ENCODE measurements around the gene PRRC2A. TPM values are rescaled to one million over a fixed set of nuclear protein-coding genes. Genes with fewer than 3 reads are reported as not detected.
A peak's percentile ranks its signal among the peaks of the same experiment; 100 is the strongest.

PRRC2A gene
- total and polyA plus RNA-seq, 5 donors: 95.2 to 110 (median 97.5) TPM

DNA sequence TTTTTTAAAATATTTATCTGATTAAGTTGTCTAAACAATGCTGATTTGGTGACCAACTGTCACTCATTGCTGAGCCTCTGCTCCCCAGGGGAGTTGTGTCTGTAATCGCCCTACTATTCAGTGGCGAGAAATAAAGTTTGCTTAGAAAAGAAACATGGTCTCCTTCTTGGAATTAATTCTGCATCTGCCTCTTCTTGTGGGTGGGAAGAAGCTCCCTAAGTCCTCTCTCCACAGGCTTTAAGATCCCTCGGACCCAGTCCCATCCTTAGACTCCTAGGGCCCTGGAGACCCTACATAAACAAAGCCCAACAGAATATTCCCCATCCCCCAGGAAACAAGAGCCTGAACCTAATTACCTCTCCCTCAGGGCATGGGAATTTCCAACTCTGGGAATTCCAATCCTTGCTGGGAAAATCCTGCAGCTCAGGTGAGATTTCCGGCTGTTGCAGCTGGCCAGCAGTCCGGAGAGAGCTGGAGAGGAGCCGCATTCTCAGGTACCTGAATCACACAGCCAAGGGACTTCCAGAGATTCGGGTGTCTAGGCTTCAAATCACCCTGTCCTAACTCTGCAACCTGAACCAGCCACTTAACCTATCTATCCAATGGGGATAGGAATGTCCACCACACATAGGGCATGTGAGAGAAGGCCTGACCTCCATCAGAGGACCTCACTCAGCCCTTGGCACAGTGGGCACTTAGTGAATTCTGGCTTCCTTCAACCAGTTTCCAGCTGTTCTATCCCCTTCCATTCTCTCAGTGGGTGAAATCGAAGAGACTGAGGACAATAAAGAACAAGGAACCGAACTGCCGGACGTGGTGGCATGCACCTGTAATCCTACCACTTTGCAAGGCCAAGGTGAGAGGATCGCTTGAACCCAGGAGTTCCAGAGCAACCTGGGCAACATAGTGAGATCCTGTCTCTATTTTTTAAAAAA, 42.1 kb upstream of the PRRC2A start:
- H3K27ac ChIP-seq (ENCODE audit: low read length): no peak overlapping the region
- H3K9me3 ChIP-seq (ENCODE audit: control insufficient read depth, low read length): no peaks in the 10 kb centered on the region
- no peaks in the 10 kb centered on the region for H3K27me3 ChIP-seq (ENCODE audit: control insufficient read depth, insufficient read depth)
- no peak for DNase-seq
- WGBS: 83% methylated on average over 12 of the region's 12 CpGs
- ATAC-seq: no peak
- H3K4me1 ChIP-seq (ENCODE audit: control insufficient read depth, insufficient read depth, low read length): no peaks in the 10 kb centered on the region
- intact Hi-C loops (cut with DNase I): no loop called here
- no peak overlapping the region for H3K4me3 ChIP-seq (ENCODE audit: low read length)

DNA sequence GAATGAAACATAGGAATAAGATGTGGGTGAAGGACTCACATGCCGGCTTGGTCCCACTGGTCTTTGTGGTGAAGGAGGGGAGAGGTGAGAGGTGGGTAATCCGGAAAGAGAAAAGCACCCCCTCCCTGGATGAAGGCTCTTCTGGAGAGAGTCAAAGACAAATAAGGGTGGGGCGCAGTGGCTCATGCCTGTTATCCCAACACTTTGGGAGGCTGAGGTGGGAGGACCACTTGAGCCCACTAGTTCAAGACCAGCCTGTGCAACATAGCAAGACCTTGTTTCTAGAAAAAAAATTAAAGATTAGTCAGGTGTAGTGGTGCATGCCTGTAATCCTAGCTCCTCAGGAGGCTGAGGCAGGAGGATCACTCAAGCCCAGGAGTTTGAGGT, 41.4 kb upstream of the PRRC2A start:
- DNase-seq: no peak
- WGBS: 90% methylated on average over 3 of the region's 3 CpGs
- H3K9me3 ChIP-seq (ENCODE audit: control insufficient read depth, low read length): no peaks in the 10 kb centered on the region
- intact Hi-C loops (cut with DNase I): no loop called here
- H3K4me3 ChIP-seq (ENCODE audit: low read length): no peak overlapping the region
- H3K27ac ChIP-seq (ENCODE audit: low read length): no peak overlapping the region
- ATAC-seq: no peak
- no peaks in the 10 kb centered on the region for H3K4me1 ChIP-seq (ENCODE audit: control insufficient read depth, insufficient read depth, low read length)
- no peaks in the 10 kb centered on the region for H3K27me3 ChIP-seq (ENCODE audit: control insufficient read depth, insufficient read depth)

DNA sequence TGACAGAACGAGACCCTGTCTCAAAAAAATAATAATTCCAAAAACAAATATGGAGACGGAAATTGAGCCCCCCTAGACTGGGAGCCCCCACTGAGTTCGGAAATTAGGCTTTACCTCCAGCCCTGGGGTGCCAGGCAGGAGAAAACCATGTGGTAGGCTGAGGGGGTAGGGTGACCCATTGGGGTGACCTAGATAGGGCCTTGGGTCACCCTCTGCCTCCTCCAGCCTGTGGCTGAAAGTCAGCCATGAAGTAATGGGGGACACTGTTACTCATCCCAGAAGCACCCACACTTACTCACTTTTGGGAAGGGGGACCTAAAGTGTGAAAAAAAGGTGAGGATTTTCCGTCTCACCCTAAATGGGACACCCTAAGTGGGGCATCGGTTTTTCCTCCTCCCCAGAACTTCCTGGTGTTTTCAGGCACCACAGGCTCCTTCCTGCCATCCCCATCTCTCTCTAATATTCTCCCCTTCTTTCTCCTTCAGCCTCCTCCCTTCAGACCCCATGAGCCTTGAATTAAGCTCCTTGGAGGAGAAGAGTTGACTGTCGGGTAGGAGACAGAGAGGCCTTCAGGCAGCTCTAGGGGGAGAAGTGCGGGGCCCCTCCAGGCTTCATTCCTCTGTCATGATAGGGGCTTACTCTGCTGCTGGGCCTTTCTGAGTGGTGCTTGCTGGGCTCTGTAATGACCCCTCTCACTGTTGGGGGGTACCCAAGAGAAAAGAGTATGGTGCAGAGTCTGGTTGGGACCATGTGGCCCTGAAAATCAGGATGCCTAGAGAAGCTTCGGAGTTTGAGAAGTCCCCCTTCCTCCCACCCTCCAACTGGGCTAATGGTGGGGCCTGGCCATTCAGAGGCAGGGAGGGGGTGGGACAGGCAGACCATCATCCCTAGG, 40.7 kb upstream of the PRRC2A start:
- intact Hi-C loops (cut with DNase I): loop anchor here in 2 of 4 donors (5.0 kb wide), 1 partner anchor 32 kb away; the partner anchor contains the start of genes ATP6V1G2 (in 2 of the 2) and NFKBIL1 (in 2 of the 2)
- Histone ChIP-seq H3K4me3 (ENCODE audit: low read length) (no peak overlapping the region), H3K27ac (ENCODE audit: low read length) (no peak overlapping the region), H3K27me3 (ENCODE audit: control insufficient read depth, insufficient read depth) (no peaks in the 10 kb centered on the region), H3K4me1 (ENCODE audit: control insufficient read depth, insufficient read depth, low read length) (no peaks in the 10 kb centered on the region), H3K9me3 (ENCODE audit: control insufficient read depth, low read length) (no peaks in the 10 kb centered on the region)
- WGBS: 90% methylated on average over 8 of the region's 8 CpGs
- ATAC-seq (no peak), DNase-seq (no peak)

DNA sequence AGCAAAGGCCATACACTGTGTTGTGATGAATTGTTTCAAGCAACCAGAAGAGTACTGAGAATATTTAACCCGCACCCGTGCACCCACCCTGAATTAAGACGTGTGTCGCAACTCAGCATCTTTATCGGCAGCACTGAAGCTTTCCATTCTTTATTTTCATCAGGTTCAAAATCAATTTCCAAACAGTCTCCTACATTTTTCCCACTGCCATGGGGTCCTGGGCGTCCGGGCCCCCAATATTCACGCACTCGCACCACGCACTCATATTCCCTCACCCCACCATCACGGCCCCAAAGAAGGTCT, 40.1 kb upstream of the PRRC2A start:
- Histone ChIP-seq H3K4me1 (ENCODE audit: control insufficient read depth, insufficient read depth, low read length) (no peaks in the 10 kb centered on the region), H3K4me3 (ENCODE audit: low read length) (peak overlapping the region; percentile 72), H3K27ac (ENCODE audit: low read length) (no peak overlapping the region), H3K27me3 (ENCODE audit: control insufficient read depth, insufficient read depth) (no peaks in the 10 kb centered on the region), H3K9me3 (ENCODE audit: control insufficient read depth, low read length) (no peaks in the 10 kb centered on the region)
- DNase-seq (no peak), ATAC-seq (no peak)
- WGBS: 38% methylated on average over 11 of the region's 11 CpGs
- intact Hi-C loops (cut with DNase I): loop anchor here in 2 of 4 donors (5.0 kb wide), 1 partner anchor 33 kb away; the partner anchor contains the start of genes ATP6V1G2 (in 2 of the 2) and NFKBIL1 (in 2 of the 2)

DNA sequence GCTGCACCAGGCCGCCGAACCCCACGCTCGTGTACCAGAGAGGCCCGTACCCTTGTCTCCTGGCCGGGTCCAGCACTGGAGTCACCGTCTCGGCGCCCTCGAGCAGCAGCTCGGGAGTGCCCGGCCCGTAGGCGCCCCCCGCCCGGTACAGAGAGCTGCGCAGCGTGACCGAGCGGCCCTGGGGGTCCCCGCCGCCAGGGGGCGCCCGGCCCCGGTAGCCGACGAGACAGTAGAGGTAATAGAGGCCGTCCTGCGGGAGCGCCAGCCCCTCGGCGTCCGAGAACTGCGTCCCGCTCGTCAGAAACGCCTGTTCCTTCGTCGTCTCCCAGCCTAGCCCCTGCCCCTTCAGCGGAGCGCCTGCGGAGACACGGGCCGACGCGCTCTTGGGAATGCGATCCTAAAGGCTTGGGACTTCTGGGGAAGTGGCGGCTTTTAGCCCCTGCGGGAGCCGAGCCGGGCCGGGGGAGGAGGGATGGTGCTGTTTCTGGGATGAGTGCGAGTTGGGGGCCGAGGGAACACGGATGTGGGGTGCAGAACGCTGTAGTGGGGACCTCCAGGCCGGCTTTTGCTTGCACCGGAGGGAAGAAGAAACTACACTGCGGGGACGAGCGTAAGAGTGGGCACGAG, 39.6 kb upstream of the PRRC2A start:
- Histone ChIP-seq H3K4me1 (ENCODE audit: control insufficient read depth, insufficient read depth, low read length) (no peaks in the 10 kb centered on the region), H3K9me3 (ENCODE audit: control insufficient read depth, low read length) (no peaks in the 10 kb centered on the region), H3K4me3 (ENCODE audit: low read length) (peak overlapping the region; percentile 72), H3K27ac (ENCODE audit: low read length) (peak overlapping the region; percentile 77), H3K27me3 (ENCODE audit: control insufficient read depth, insufficient read depth) (no peaks in the 10 kb centered on the region)
- DNase-seq (peak; percentile 89 to 97 (median 97)), ATAC-seq (peak; percentile 98)
- intact Hi-C loops (cut with DNase I): loop anchor here in 2 of 4 donors (5.0 kb wide), 1 partner anchor 34 kb away; the partner anchor contains the start of genes ATP6V1G2 (in 2 of the 2) and NFKBIL1 (in 2 of the 2)
- WGBS: under 1% methylated on average over 62 of the region's 62 CpGs

DNA sequence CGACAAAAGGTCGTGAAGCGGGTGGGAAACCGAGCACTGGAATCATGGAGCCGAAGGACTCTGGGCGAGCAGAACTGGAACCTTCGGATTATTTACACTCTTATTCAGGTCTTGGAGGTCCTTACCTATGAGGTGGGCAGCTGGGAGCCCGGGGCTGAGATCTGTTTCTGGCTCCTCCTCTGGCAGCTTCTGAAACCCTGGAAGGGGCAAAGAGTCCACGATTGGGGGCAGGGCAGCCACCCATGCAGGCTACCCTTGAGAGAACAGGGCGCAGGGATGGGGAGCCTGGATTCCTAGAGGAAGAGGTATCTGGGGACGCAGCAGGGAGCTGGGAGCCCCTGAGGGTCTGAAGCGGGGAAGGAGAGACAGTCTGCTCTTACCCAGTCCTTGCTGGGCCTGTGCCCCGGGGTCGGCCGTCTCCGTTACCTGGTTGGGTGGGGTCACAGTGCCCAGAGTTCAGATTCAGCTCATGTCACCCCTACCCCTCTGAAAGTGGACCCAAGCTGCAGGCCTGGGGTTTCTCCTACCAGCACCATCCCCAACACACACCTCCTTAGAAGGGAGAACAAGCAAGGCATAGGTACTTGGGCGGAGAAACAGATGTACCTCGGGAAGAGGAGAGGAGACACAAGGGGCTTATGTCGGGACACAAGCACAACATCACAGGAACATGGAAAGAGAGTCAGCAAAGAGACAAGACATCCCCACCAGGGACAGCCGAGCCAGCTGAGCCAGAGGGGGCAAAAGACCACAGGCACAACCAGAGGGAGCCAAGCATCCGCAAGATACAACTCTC, 38.9 kb upstream of the PRRC2A start:
- Histone ChIP-seq H3K4me3 (ENCODE audit: low read length) (peak overlapping the region; percentile 72), H3K9me3 (ENCODE audit: control insufficient read depth, low read length) (no peaks in the 10 kb centered on the region), H3K27ac (ENCODE audit: low read length) (peak overlapping the region; percentile 77), H3K27me3 (ENCODE audit: control insufficient read depth, insufficient read depth) (no peaks in the 10 kb centered on the region), H3K4me1 (ENCODE audit: control insufficient read depth, insufficient read depth, low read length) (no peaks in the 10 kb centered on the region)
- intact Hi-C loops (cut with DNase I): loop anchor here in 2 of 4 donors (5.0 kb wide), 1 partner anchor 34 kb away; the partner anchor contains the start of genes ATP6V1G2 (in 2 of the 2) and NFKBIL1 (in 2 of the 2)
- ATAC-seq (peak; percentile 13 to 20), DNase-seq (peak in 2 of 3 donors; percentile 22 to 67)
- 24% methylated on average over 21 of the region's 21 CpGs for WGBS

DNA sequence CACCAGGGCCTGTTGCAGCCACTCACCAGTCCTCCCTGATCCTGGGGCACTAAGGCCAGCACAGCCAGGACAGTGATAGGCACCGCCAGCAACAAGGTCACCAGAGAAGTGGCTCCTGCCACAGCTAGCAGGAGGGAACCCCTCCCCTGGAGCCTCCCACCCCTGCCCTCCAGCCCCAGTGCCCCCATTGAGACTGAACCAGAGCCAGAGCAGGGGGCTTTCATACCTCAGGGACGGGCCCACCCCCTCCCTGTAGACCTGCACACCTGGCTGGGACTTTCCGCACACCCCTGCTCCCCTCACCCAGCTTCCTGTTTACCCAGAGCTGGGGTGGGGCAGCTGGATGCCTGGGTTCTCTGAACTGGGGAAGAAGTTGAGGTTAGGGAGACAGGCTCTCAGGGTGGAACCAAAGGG, 38.3 kb upstream of the PRRC2A start, which contains the start of gene LTB:
Gene LTB (minus strand): TSS at position 195 of the 414 bp plus-strand sequence. CDS start 7 bp downstream, at position 188.
- no peak for ATAC-seq
- peak within 1 kb of the TSS; percentile 72 for H3K4me3 ChIP-seq (ENCODE audit: low read length)
- H3K27me3 ChIP-seq (ENCODE audit: control insufficient read depth, insufficient read depth): no peaks in the 10 kb centered on the region
- peak within 1 kb of the TSS; percentile 77 for H3K27ac ChIP-seq (ENCODE audit: low read length)
- peak in 1 of 3 donors; percentile 54 for DNase-seq
- 75% methylated on average over 3 of the region's 3 CpGs for WGBS
- intact Hi-C loops (cut with DNase I): loop anchor here in 2 of 4 donors (5.0 kb wide), 1 partner anchor 35 kb away; the partner anchor contains the start of genes ATP6V1G2 (in 2 of the 2) and NFKBIL1 (in 2 of the 2)
- H3K9me3 ChIP-seq (ENCODE audit: control insufficient read depth, low read length): no peaks in the 10 kb centered on the region
- no peaks in the 10 kb centered on the region for H3K4me1 ChIP-seq (ENCODE audit: control insufficient read depth, insufficient read depth, low read length)

DNA sequence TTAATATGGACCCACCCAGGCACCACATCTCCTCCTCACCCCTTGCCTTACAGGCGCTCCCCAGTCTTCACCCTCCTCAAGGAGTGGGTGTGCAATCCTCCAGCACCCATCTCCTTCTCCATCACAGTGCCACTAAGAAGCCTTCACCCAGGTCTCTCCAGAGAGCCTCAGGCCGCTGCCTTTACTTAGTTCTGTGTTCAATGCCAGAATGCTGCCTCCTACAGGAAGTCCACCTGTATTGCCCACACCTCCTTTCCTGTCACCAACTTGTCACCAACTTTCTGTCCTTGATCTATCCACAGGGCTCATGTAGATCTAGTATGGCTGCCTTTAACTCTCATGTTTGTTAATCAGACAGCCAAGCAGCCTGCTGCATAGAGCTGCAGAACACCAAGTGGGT, 35.0 kb upstream of the PRRC2A start:
- ATAC-seq: no peak
- 59% methylated on average over 2 of the region's 2 CpGs for WGBS
- H3K27ac ChIP-seq (ENCODE audit: low read length): peak overlapping the region; percentile 16

DNA sequence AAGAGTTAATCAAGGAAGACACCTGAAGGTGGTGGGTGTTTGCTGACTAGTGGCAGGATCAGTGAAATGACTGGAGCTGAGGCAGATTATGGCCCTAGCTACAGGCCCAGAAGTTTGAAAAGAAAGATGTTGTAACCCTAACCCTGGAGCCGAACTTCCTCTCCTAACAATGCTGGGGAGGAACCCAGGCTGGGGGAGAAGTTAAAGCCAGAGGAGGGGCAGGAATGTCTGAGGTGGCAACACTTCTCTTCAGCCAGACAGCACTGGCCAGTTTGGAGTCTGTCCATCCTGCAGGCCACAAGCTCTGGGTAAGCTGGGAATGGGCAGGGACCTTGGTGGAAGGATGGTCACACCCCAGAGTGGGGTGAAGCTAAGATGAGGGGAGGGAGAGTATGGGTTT, 34.5 kb upstream of the PRRC2A start, which contains the start of gene LST1:
Gene LST1 (plus strand): TSS at position 270 of the 400 bp plus-strand sequence. CDS start 1,023 bp downstream, outside the sequence.
- Histone ChIP-seq H3K27me3 (ENCODE audit: control insufficient read depth, insufficient read depth) (no peaks in the 10 kb centered on the region), H3K9me3 (ENCODE audit: control insufficient read depth, low read length) (no peaks in the 10 kb centered on the region), H3K4me1 (ENCODE audit: control insufficient read depth, insufficient read depth, low read length) (no peaks in the 10 kb centered on the region), H3K27ac (ENCODE audit: low read length) (peak within 1 kb of the TSS; percentile 16), H3K4me3 (ENCODE audit: low read length) (no peak within 1 kb of the TSS)
- WGBS: 50% methylated on average over 1 of the region's 1 CpG
- ATAC-seq: peak; percentile 46 to 55
- peak in 1 of 3 donors; percentile 22 for DNase-seq
- intact Hi-C loops (cut with DNase I): loop anchor here in 1 of 4 donors (5.0 kb wide), 1 partner anchor 34 kb away; no protein-coding TSS in a partner anchor

More for the DNA sequence above, 35.0 kb upstream of the PRRC2A start:
- intact Hi-C loops (cut with DNase I): loop anchor here in 1 of 4 donors (5.0 kb wide), 1 partner anchor 33 kb away; no protein-coding TSS in a partner anchor
- DNase-seq: no peak
- Histone ChIP-seq H3K4me1 (ENCODE audit: control insufficient read depth, insufficient read depth, low read length) (no peaks in the 10 kb centered on the region), H3K9me3 (ENCODE audit: control insufficient read depth, low read length) (no peaks in the 10 kb centered on the region), H3K4me3 (ENCODE audit: low read length) (no peak overlapping the region), H3K27me3 (ENCODE audit: control insufficient read depth, insufficient read depth) (no peaks in the 10 kb centered on the region)

Data from right cardiac atrium (tissue), 5 donors.